Measurements from ENCODE around the gene DCPS.
A peak's percentile ranks its signal among the peaks of the same experiment; 100 is the strongest.

The DCPS gene

DNA sequence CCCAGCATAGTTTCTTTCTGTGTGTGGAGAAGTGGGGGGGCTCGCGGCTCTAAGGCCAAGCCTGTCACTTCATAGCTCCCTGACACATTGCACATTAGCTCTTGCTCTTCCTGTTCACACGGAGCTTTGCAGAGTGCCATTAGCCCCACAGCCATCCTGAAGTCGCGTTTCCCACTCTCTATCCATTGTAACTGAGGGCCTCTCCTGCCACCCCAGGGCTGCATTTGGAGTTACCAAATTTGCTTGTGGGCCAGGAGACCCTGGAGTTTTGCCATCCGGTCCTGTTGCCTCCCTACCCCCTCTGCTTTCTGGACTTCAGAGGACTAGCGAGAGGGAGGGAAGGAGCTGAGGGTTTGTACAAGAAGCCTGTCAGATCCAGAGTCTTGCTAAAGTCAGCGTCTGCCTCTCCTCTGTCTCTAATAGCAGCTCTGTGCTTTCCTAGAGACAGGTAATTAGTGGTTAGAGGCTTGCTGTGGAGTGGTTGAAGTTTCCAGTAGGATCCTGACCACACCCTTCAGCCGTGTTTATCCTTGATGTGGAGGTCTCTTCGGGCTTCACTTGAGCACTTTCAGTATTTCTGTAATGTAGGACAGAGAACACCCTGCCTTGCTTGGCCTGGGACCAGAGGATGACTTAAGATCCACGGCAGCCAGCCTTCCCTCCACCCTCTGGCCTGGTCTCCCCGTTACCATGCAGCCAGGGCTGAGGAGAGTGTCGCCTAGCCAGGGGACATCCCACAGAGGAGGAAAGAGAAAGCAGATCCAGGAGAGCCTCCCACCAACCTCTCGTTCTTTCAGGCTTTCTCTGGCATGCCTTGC lies 14.1 kb downstream of the DCPS start:
- no peaks in the 10 kb centered on the region for H3K27me3 ChIP-seq (ENCODE audit: control insufficient read depth, insufficient read depth, low read length)
- no peaks in the 10 kb centered on the region for H3K36me3 ChIP-seq (ENCODE audit: control insufficient read depth, insufficient read depth, low read length)
- H3K4me1 ChIP-seq (ENCODE audit: control insufficient read depth, insufficient read depth, low read length) = peaks cover 19% of the 10 kb centered on the region
- peak overlapping the region; percentile 38 for H3K9ac ChIP-seq (ENCODE audit: low read length)
- H3K4me3 ChIP-seq (ENCODE audit: low read length) = no peak overlapping the region
- H3K9me3 ChIP-seq (ENCODE audit: control insufficient read depth, low read length) = no peaks in the 10 kb centered on the region

DNA sequence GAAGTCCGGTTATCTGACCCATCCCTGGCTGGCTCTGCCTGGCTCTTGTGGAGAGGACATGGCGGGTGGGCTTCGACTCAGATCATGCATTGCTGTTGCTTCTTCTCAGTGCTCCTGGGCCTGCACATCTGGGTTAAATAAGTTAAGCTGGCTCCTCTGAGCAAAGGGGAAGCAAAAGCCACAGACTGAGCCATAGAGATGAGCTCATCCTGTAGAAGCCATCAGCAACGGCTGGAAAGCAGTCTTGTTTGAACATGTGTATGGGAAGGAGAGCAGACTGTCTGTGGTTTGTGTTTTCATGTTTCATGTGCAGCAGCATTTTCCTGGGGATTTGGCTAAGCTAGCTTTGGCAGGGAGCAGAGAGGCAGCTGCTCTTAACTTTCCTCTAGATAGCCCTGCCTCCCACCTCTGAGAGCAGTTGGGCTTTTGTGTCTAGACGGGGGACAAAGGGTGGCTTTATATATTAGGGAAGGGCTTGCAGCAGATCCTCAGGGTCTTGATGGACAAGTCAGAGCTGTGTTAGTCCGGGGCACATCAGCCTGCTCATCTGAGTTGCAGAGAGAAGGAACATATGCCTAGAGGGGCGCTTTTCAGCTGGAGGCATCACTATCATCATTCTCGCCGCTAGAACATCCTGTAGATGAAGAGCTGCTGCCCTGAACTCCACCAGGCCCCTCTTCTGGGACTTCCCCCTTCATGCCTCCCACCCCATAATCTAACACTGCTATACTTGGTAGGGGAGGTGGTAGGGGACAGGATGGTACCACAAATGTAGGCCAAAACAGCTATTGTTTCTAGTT lies 14.9 kb downstream of the DCPS start:
- Histone ChIP-seq H3K36me3 (ENCODE audit: control insufficient read depth, insufficient read depth, low read length) (no peaks in the 10 kb centered on the region), H3K27me3 (ENCODE audit: control insufficient read depth, insufficient read depth, low read length) (no peaks in the 10 kb centered on the region), H3K4me3 (ENCODE audit: low read length) (no peak overlapping the region), H3K4me1 (ENCODE audit: control insufficient read depth, insufficient read depth, low read length) (peaks cover 12% of the 10 kb centered on the region), H3K9me3 (ENCODE audit: control insufficient read depth, low read length) (no peaks in the 10 kb centered on the region), H3K9ac (ENCODE audit: low read length) (no peak overlapping the region)

DNA sequence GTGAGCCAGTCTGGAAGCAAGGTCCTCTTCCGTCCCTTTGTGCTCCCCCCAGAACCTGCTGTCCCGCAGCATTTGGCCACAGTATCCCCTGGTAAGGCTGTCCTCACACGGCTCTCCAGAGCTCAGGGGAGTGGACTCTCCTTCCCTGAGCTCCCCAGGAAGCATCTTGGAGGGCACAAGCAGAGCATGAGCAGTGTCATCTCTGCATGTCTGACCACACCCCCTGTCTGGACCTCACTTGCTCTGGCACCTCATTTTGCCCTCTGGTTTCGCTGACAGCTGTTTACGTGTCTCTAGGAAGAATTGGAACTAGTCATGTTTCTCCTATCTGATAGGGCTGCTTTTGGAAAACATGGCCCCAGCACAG lies 15.5 kb downstream of the DCPS start:
- Histone ChIP-seq H3K4me1 (ENCODE audit: control insufficient read depth, insufficient read depth, low read length) (peaks cover 12% of the 10 kb centered on the region), H3K9me3 (ENCODE audit: control insufficient read depth, low read length) (no peaks in the 10 kb centered on the region), H3K36me3 (ENCODE audit: control insufficient read depth, insufficient read depth, low read length) (no peaks in the 10 kb centered on the region), H3K27me3 (ENCODE audit: control insufficient read depth, insufficient read depth, low read length) (no peaks in the 10 kb centered on the region), H3K4me3 (ENCODE audit: low read length) (no peak overlapping the region), H3K9ac (ENCODE audit: low read length) (no peak overlapping the region)

DNA sequence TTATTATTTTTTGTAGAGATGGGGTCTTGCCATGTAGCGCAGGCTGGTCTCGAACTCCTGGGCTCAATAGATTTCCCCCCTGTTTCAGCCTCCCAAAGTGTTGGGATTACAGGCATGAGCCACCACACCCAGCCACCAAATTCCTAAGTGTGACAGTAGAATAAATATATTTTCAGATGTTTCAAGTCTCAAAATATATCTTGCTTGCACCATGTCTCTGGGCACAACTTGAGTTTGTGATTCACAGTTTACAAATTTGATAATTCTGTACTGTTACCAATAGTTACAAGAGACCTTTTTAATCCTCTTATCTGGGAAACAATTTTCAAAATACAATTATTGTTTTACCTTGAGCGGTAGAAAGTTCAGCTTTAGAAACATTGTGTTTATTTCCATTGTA lies 19.1 kb downstream of the DCPS start:
- Histone ChIP-seq H3K9ac (ENCODE audit: low read length) (no peak overlapping the region), H3K36me3 (ENCODE audit: control insufficient read depth, insufficient read depth, low read length) (no peaks in the 10 kb centered on the region), H3K4me1 (ENCODE audit: control insufficient read depth, insufficient read depth, low read length) (peaks cover 5% of the 10 kb centered on the region), H3K4me3 (ENCODE audit: low read length) (no peak overlapping the region), H3K27me3 (ENCODE audit: control insufficient read depth, insufficient read depth, low read length) (no peaks in the 10 kb centered on the region), H3K9me3 (ENCODE audit: control insufficient read depth, low read length) (no peaks in the 10 kb centered on the region)

DNA sequence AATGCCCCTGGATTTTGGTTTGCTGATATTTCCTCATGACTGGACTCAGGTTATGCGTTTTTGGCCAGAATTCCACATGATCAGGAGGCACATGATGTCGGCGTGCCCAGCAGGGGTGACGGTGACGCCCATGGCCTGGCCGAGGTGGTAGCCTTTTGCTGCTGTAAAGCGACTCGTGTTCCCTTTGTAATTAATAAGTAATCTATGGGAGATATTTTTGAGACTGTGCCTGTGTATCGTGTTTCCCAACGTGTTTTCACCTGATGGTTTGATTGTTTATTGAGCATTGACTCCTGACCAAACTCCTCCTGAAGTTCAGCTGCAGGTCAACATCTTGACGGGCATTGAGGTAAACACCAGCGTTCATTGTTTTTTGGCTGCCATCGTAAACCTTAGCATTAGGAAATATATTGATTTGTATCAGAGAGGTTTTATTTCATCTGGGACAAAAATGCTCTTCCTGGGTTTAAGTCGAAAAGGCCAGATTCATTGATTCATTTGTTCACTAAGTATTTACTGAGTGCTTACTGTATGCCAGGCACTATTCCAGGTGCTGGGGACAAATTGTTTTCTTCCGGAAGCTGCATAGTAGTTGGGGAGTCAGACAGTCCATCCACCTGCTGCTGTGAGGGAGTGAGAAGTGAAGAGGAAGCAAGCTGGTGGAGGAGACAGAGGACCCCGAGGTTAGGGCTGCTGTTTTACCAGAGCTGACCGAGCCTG lies 23.6 kb downstream of the DCPS start:
- H3K4me1 ChIP-seq (ENCODE audit: control insufficient read depth, insufficient read depth, low read length) = no peaks in the 10 kb centered on the region
- H3K4me3 ChIP-seq (ENCODE audit: low read length) = no peak overlapping the region
- no peaks in the 10 kb centered on the region for H3K9me3 ChIP-seq (ENCODE audit: control insufficient read depth, low read length)
- H3K27me3 ChIP-seq (ENCODE audit: control insufficient read depth, insufficient read depth, low read length) = no peaks in the 10 kb centered on the region
- no peaks in the 10 kb centered on the region for H3K36me3 ChIP-seq (ENCODE audit: control insufficient read depth, insufficient read depth, low read length)
- H3K9ac ChIP-seq (ENCODE audit: low read length) = no peak overlapping the region

DNA sequence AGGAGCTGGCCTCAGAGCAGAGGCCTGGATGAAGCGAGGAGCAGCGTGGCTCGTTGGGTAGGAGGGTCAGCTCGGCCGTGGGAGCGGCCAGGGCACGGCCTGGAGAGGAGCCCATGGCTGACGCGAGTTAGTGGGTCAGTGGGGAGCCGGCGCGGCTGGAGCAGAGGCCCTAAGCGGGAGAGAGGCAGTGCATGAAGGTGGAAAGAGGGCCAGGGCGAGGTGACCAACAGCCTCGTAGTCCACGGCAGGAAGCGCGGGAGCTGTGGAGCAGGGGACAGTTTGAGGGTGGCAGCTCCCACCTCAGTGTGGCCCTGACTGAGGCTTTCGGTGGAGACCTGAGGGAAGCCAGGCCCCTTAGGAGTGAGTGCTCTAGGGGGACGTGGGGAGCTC lies 24.1 kb downstream of the DCPS start:
- no peak overlapping the region for H3K9ac ChIP-seq (ENCODE audit: low read length)
- H3K9me3 ChIP-seq (ENCODE audit: control insufficient read depth, low read length) = no peaks in the 10 kb centered on the region
- no peaks in the 10 kb centered on the region for H3K36me3 ChIP-seq (ENCODE audit: control insufficient read depth, insufficient read depth, low read length)
- H3K4me1 ChIP-seq (ENCODE audit: control insufficient read depth, insufficient read depth, low read length) = no peaks in the 10 kb centered on the region
- no peak overlapping the region for H3K4me3 ChIP-seq (ENCODE audit: low read length)
- H3K27me3 ChIP-seq (ENCODE audit: control insufficient read depth, insufficient read depth, low read length) = no peaks in the 10 kb centered on the region

DNA sequence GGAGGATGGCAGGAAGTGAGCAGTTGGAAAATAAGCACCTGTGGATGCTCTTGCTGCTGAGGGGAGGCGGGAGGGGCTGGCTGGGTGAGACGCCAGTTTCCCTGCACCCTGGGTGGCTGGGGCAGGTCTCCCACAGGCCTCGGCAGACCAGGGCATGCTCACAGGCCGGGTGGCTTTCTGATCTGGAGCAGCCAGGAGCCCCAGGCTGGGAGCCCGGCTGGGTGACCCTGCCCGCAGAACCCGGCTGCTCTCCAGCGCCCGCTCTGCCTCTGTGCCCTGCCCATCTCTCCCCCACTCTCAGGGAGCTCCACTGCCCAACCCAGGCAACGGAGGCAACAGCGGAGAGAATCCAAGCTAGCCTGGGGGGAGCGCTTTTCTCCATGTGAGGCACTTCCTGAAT lies 24.6 kb downstream of the DCPS start:
- Histone ChIP-seq H3K4me3 (ENCODE audit: low read length) (no peak overlapping the region), H3K4me1 (ENCODE audit: control insufficient read depth, insufficient read depth, low read length) (no peaks in the 10 kb centered on the region), H3K36me3 (ENCODE audit: control insufficient read depth, insufficient read depth, low read length) (no peaks in the 10 kb centered on the region), H3K27me3 (ENCODE audit: control insufficient read depth, insufficient read depth, low read length) (no peaks in the 10 kb centered on the region), H3K9me3 (ENCODE audit: control insufficient read depth, low read length) (no peaks in the 10 kb centered on the region), H3K9ac (ENCODE audit: low read length) (no peak overlapping the region)

DNA sequence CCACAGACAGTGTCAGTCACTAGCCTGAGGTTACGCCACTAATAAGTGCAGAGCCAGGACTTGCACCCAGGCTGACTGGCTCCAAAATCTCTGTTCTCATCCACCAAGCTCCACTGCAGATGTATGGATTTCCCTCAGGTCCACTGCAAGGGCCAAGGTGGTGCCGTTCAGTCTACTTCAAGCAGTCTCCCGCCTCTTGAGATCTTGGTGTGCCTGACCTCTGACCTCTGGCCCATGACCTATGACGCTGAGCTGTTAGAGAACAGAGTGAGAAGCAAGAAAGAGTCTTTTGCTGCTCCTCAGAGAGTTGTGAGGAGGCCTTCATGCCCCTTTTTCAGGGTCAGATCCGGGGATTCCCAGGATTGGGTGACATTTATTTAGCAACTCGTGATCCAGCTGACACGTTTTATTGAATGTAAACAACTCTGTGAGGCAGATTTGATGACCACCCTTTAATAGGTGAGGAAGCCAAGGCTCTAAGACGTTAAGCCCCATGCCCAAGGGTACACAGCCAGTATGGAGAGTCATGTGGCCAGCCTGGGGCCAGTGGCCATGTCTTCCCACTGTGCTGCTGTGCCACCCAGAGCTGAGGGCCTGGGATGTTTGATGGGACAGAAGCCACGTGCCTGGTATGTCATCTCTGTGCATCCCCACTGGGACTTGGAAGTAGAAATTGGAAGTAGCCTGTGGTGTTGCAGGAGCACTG lies 25.2 kb downstream of the DCPS start:
- H3K4me3 ChIP-seq (ENCODE audit: low read length) = no peak overlapping the region
- H3K9me3 ChIP-seq (ENCODE audit: control insufficient read depth, low read length) = no peaks in the 10 kb centered on the region
- H3K27me3 ChIP-seq (ENCODE audit: control insufficient read depth, insufficient read depth, low read length) = no peaks in the 10 kb centered on the region
- no peak overlapping the region for H3K9ac ChIP-seq (ENCODE audit: low read length)
- no peaks in the 10 kb centered on the region for H3K4me1 ChIP-seq (ENCODE audit: control insufficient read depth, insufficient read depth, low read length)
- H3K36me3 ChIP-seq (ENCODE audit: control insufficient read depth, insufficient read depth, low read length) = no peaks in the 10 kb centered on the region

DNA sequence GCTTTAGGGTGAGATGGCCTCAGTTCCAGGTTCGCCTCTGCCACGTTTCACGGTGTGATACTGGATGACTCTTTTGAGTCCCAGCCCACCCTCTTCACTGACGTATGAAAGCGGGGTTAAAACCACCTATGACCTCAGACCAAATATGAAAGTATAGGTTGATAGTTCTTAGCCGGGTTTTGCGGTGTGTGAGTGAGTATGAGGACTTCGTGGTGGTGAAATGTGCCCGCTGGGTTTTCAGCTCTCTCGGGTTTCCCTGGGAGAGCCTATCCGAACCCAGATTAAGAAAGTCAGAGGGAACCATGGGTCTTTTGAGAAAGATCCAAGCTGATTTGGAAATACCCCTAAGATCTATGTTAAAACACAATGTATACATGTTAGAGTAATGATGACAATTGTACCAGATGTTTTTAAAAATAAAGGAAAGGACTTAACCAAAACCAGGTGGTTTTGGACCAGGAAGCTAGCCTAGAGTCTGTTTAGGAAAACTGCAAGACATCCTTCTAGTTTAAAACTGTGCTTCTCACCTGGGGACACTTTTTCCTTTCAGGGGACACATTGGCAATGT lies 25.9 kb downstream of the DCPS start:
- no peaks in the 10 kb centered on the region for H3K27me3 ChIP-seq (ENCODE audit: control insufficient read depth, insufficient read depth, low read length)
- H3K4me3 ChIP-seq (ENCODE audit: low read length) = no peak overlapping the region
- H3K4me1 ChIP-seq (ENCODE audit: control insufficient read depth, insufficient read depth, low read length) = no peaks in the 10 kb centered on the region
- H3K9ac ChIP-seq (ENCODE audit: low read length) = no peak overlapping the region
- no peaks in the 10 kb centered on the region for H3K9me3 ChIP-seq (ENCODE audit: control insufficient read depth, low read length)
- no peaks in the 10 kb centered on the region for H3K36me3 ChIP-seq (ENCODE audit: control insufficient read depth, insufficient read depth, low read length)

DNA sequence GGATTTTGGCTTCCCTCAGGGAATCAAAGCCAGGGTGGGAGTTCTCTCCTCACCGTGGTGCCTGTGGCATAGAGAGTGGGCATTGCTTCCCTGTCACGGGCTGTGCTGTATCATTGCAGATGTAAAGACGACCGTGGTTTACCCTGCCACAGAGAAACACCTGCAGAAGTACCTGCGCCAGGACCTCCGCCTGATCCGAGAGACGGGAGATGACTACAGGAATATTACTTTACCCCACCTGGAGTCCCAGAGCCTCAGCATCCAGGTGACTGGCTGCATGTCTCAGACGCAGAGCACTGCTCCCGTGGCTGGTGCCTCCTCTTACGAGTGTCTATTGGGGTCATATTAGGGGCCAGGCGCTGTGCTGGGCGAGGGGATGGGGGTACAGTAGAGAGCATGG lies 27.4 kb downstream of the DCPS start:
- H3K36me3 ChIP-seq (ENCODE audit: control insufficient read depth, insufficient read depth, low read length) = no peaks in the 10 kb centered on the region
- no peaks in the 10 kb centered on the region for H3K27me3 ChIP-seq (ENCODE audit: control insufficient read depth, insufficient read depth, low read length)
- no peak overlapping the region for H3K9ac ChIP-seq (ENCODE audit: low read length)
- no peaks in the 10 kb centered on the region for H3K9me3 ChIP-seq (ENCODE audit: control insufficient read depth, low read length)
- no peak overlapping the region for H3K4me3 ChIP-seq (ENCODE audit: low read length)
- H3K4me1 ChIP-seq (ENCODE audit: control insufficient read depth, insufficient read depth, low read length) = no peaks in the 10 kb centered on the region

DNA sequence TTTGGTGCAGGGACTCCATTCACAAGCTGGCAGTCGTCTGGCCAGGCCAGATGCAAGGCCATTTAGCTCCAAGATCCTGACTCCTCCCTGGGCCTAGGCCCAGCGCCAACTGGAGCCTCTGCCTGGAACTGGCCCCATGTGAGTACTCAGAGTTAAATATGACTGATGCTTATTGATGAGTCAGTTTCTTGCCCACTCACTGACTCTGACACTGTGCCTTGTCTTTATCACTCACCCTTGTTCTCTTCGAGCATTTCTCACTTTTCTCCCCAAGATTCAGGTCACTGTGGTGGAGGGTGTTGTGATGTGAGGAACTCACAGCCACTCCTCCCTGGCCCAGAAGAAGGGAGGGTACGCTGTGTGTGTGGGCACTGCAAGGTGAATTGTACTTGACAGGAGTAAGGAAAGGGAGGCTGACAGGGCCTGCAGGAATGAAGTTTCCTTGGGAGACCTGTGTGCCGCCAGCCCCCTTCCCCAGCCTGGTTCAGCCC lies 28.4 kb downstream of the DCPS start:
- H3K4me3 ChIP-seq (ENCODE audit: low read length) = no peak overlapping the region
- H3K9me3 ChIP-seq (ENCODE audit: control insufficient read depth, low read length) = no peaks in the 10 kb centered on the region
- no peaks in the 10 kb centered on the region for H3K4me1 ChIP-seq (ENCODE audit: control insufficient read depth, insufficient read depth, low read length)
- H3K36me3 ChIP-seq (ENCODE audit: control insufficient read depth, insufficient read depth, low read length) = no peaks in the 10 kb centered on the region
- no peak overlapping the region for H3K9ac ChIP-seq (ENCODE audit: low read length)
- H3K27me3 ChIP-seq (ENCODE audit: control insufficient read depth, insufficient read depth, low read length) = no peaks in the 10 kb centered on the region
